HG02885 (cell line): ENCODE measurements around the gene ACAT1.
"Not testable (repeated sequence)": the region's sequence is repeated elsewhere in the genome, so short reads cannot be mapped to it uniquely, and the experiment has no call there.

Experiments used
- ATAC-seq: cut with Tn5 transposase; IDR thresholded peaks from one replicate; pipeline ENCODE4 v1.9.1; 2021; ENCODE audit warnings: mild to moderate bottlenecking; ENCODE audit not compliant: unreplicated experiment, poor library complexity

ACAT1 gene

GRCh38 chr11:108121274-108122155 lies at the start of gene ACAT1:
Gene ACAT1, plus strand, starts transcription at chr11:108121567. Its CDS starts 40 bp downstream, at chr11:108121607.
- peak; percentile 98 for ATAC-seq

GRCh38 chr11:108084811-108085210 lies 36.6 kb upstream of the ACAT1 start:
- ATAC-seq: no peak

GRCh38 chr11:108085672-108086071 lies 35.7 kb upstream of the ACAT1 start:
- no peak for ATAC-seq

GRCh38 chr11:108092134-108092533 lies 29.2 kb upstream of the ACAT1 start:
- ATAC-seq: no peak

- ATAC-seq: no peak
These were observed 28.1 kb upstream of the ACAT1 start for GRCh38 chr11:108093128-108093904.

- no peak for ATAC-seq
These were observed 24.2 kb upstream of the ACAT1 start for GRCh38 chr11:108097179-108097578.

- no peak for ATAC-seq
These were observed 20.1 kb upstream of the ACAT1 start for GRCh38 chr11:108101090-108101775.

- no peak for ATAC-seq
These were observed 10.2 kb upstream of the ACAT1 start for GRCh38 chr11:108111126-108111525.

- ATAC-seq: no peak
These were observed 9.3 kb upstream of the ACAT1 start for GRCh38 chr11:108112057-108112456.

- peak; percentile 35 for ATAC-seq
These were observed 5.7 kb upstream of the ACAT1 start for GRCh38 chr11:108115500-108116140.

- no peak for ATAC-seq
These were observed 3.5 kb upstream of the ACAT1 start for GRCh38 chr11:108117746-108118371.

GRCh38 chr11:108120936-108121273 lies 462 bp upstream of the ACAT1 start:
- not testable (repeated sequence) for ATAC-seq

GRCh38 chr11:108122166-108122628 lies 830 bp downstream of the ACAT1 start:
- no peak for ATAC-seq

GRCh38 chr11:108125096-108125495 lies 3.7 kb downstream of the ACAT1 start:
- ATAC-seq: no peak

- ATAC-seq: no peak
These were observed 7.4 kb downstream of the ACAT1 start for GRCh38 chr11:108128772-108129171.

GRCh38 chr11:108131993-108132392 lies 10.6 kb downstream of the ACAT1 start:
- no peak for ATAC-seq

GRCh38 chr11:108132993-108133538 lies 11.7 kb downstream of the ACAT1 start:
- ATAC-seq: not testable (repeated sequence)

- ATAC-seq: peak; percentile 58
These were observed 14.6 kb downstream of the ACAT1 start for GRCh38 chr11:108135845-108136544.

- no peak for ATAC-seq
These were observed 15.8 kb downstream of the ACAT1 start for GRCh38 chr11:108137212-108137611.
